CD4-positive, alpha-beta T cell (primary cell): ENCODE measurements around the gene CTBP1. TPM values are rescaled to one million over a fixed set of nuclear protein-coding genes. Genes with fewer than 3 reads are reported as not detected.

Experiments
- ATAC-seq: fragments of 200-7000 bp; cut with Tn5 transposase; one replicate; pipeline ENCODE4 v1.10.0; 2022; ENCODE audit warnings: mild to moderate bottlenecking; ENCODE audit not compliant: poor library complexity
- CTCF ChIA-PET: fragments of 350-600 bp; sonication (Branson Sonifier 250); formaldehyde crosslinking; loops from one replicate; lab custom pipeline; 2021; ENCODE audit warnings: antibody characterized with exemption, inconsistent platforms; lab: Charles Lee
- POLR2A ChIA-PET: fragments of 350-600 bp; sonication (Branson Sonifier 250); formaldehyde crosslinking; loops from one replicate; lab custom pipeline; 2021; ENCODE audit warnings: antibody characterized with exemption, inconsistent platforms; lab: Charles Lee
- DNase-seq, 14 experiments: peaks; one replicate each; pipeline ENCODE4 v3.0.0-alpha.2; 2013 to 2020; ENCODE audit warnings: mixed read lengths in 2 of 14
- H3K27ac ChIP-seq, 2 donors: one replicate each; pipeline versions ENCODE4 v1.5.1 to v1.7.0; 2013; ENCODE audit warnings: low read length in 2 of 2, low read depth in 1 of 2, mild to moderate bottlenecking in 1 of 2
- H3K27me3 ChIP-seq, 2 experiments: 1 replicate in 1 of 2; 2 replicates in 1 of 2; pipeline versions ENCODE4 v1.6.1 to v1.7.0; 2013; ENCODE audit warnings: low read length in 2 of 2, control low read depth in 1 of 2, mild to moderate bottlenecking in 1 of 2, moderate library complexity in 1 of 2; ENCODE audit not compliant: insufficient read depth in 2 of 2, control insufficient read depth in 1 of 2
- H3K36me3 ChIP-seq: one replicate; pipeline ENCODE4 v1.6.1; 2013; ENCODE audit warnings: low read length, control low read depth; ENCODE audit not compliant: insufficient read depth
- H3K4me1 ChIP-seq: one replicate; pipeline ENCODE4 v1.6.1; 2013; ENCODE audit warnings: low read length, control low read depth; ENCODE audit not compliant: insufficient read depth
- H3K4me3 ChIP-seq: one replicate; pipeline ENCODE4 v1.5.1; 2013; ENCODE audit warnings: mild to moderate bottlenecking, low read length, moderate library complexity
- H3K9me3 ChIP-seq, 2 experiments: 1 replicate in 1 of 2; 2 replicates in 1 of 2; pipeline versions ENCODE4 v1.6.1 to v1.7.0; 2013; ENCODE audit warnings: low read length in 2 of 2, mild to moderate bottlenecking in 2 of 2, control low read depth in 1 of 2, moderate library complexity in 1 of 2; ENCODE audit not compliant: control insufficient read depth in 1 of 2, insufficient read depth in 1 of 2
- H3K27ac Mint-ChIP-seq: one replicate; pipeline ENCODE4 v1.8.0; 2020; ENCODE audit warnings: mixed read lengths
- H3K27me3 Mint-ChIP-seq: one replicate; pipeline ENCODE4 v1.8.0; 2021; ENCODE audit warnings: mixed read lengths
- H3K36me3 Mint-ChIP-seq: one replicate; pipeline ENCODE4 v1.8.0; 2021; ENCODE audit warnings: low read depth, mixed read lengths
- H3K4me1 Mint-ChIP-seq: one replicate; pipeline ENCODE4 v1.8.0; 2021; ENCODE audit warnings: low read depth, mixed read lengths
- H3K4me3 Mint-ChIP-seq: one replicate; pipeline ENCODE4 v1.8.0; 2020; ENCODE audit warnings: mild to moderate bottlenecking, mixed read lengths
- H3K9me3 Mint-ChIP-seq: one replicate; pipeline ENCODE4 v1.8.0; 2020; ENCODE audit warnings: mixed read lengths
- intact Hi-C, 2 experiments: fragments of 100-400 bp; cut with DNase I in 1 of 2; cut with micrococcal nuclease in 1 of 2; formaldehyde crosslinking; loops; one replicate each; pipeline versions ENCODE4 v1.15.1 to v1.9.0; 2023 to 2025; cut with DNase I, micrococcal nuclease
- total RNA-seq, 174 experiments: library from RNA in 2 of 174; stranded (reverse) in 2 of 174; gene quantifications; one replicate each; pipeline ENCODE4 v1.2.3 and lab custom pipeline; 2021 to 2026
- TF ChIP-seq, protein P1 (sequence below): fragments of 200-600 bp; IDR thresholded peaks from one replicate; pipeline ENCODE4 v1.8.0; 2022; ENCODE audit warnings: antibody characterized with exemption, mild to moderate bottlenecking

CTBP1 gene
- total RNA-seq, 2 experiments from 2014 or later = 132 to 148 TPM

DNA sequence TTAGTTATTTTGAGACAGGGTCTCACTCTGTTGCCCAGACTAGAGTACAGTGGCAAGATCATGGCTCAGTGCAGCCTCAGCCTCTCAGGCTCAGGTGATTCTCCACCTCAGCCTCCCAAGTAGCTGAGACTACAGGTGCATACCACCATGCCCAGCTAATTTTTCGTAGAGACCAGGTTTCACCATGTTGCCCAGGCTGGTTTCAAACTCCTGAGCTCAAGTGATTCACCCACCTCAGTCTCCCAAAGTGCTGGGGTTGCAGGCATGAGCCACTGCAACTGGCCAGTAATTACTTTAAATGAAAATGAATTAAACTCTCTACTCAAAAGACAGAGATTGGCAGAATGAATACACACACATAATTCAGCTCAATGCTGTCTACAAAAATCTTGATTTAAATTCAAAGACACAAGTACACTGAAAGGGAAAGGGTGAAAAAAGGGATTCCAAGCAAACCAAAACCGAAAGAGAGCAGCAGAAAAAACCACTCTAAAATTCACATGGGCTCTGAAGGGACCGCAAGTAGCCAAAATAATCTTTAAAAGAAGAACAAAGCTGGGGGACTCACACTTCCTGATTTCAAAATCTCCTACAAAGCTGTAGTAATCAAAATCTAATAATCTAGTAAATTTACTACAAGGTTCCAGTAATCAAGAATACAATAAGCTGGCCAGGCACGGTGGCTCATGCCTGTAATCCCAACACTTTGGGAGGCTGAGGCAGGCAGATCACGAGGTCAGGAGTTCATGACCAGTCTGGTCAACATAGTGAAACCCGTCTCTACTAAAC is 64.8 kb downstream of the CTBP1 start:
- intact Hi-C loops = no loop called here
- Histone ChIP-seq H3K36me3 (no peaks in the 10 kb centered on the region), H3K4me1 (peaks cover 9% of the 10 kb centered on the region), H3K27ac (no peak overlapping the region), H3K9me3 (peaks cover 0 to 11% of the 10 kb centered on the region in 2 experiments), H3K4me3 (peak overlapping the region; percentile 8), H3K27me3 (no peaks in the 10 kb centered on the region)
- ATAC-seq (no peak), DNase-seq (peak in 3 of 14 experiments; percentile 33 to 67 (median 41))
- H3K27me3 Mint-ChIP-seq = no peaks in the 10 kb centered on the region
- ChIA-PET CTCF (no interaction called here), POLR2A (interaction anchor here (0.9 to 1.1 kb wide), 3 partner anchors 10 to 18 kb away, joined by 3 to 6 read pairs (median 3); partner anchors contain the start of gene SPON2)
- no peak overlapping the region for H3K27ac Mint-ChIP-seq
- peaks cover 5% of the 10 kb centered on the region for H3K9me3 Mint-ChIP-seq
- TF ChIP-seq, protein P1, sequence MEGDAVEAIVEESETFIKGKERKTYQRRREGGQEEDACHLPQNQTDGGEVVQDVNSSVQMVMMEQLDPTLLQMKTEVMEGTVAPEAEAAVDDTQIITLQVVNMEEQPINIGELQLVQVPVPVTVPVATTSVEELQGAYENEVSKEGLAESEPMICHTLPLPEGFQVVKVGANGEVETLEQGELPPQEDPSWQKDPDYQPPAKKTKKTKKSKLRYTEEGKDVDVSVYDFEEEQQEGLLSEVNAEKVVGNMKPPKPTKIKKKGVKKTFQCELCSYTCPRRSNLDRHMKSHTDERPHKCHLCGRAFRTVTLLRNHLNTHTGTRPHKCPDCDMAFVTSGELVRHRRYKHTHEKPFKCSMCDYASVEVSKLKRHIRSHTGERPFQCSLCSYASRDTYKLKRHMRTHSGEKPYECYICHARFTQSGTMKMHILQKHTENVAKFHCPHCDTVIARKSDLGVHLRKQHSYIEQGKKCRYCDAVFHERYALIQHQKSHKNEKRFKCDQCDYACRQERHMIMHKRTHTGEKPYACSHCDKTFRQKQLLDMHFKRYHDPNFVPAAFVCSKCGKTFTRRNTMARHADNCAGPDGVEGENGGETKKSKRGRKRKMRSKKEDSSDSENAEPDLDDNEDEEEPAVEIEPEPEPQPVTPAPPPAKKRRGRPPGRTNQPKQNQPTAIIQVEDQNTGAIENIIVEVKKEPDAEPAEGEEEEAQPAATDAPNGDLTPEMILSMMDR = no peak
- H3K4me3 Mint-ChIP-seq = no peak overlapping the region
- H3K4me1 Mint-ChIP-seq = peaks cover 10% of the 10 kb centered on the region
- H3K36me3 Mint-ChIP-seq = peaks cover 12% of the 10 kb centered on the region

DNA sequence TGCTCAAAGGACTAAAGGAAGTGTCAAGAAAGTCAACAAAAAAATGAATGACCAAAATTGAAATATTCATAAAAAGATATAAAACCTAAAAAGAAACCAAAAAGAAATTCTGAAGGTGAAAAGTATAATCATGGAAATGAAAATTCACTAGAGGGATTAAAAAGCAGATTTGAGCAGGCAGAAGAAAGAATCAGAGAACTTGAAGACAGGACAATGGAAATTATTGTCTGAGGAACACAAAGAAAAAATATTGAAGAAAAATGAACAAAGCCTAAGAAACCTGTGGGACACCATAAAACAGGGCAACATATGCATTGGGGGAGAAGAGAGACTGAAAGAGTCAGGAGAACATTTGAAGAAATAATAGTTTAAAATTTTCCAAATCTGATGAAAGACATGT is 66.6 kb downstream of the CTBP1 start:
- DNase-seq = no peak
- H3K4me3 Mint-ChIP-seq = no peak overlapping the region
- Histone ChIP-seq H3K36me3 (no peaks in the 10 kb centered on the region), H3K9me3 (peaks cover 0 to 11% of the 10 kb centered on the region in 2 experiments), H3K4me1 (peaks cover 25% of the 10 kb centered on the region), H3K27me3 (no peaks in the 10 kb centered on the region), H3K4me3 (no peak overlapping the region), H3K27ac (no peak overlapping the region)
- H3K27ac Mint-ChIP-seq = no peak overlapping the region
- POLR2A ChIA-PET = interaction anchor here (0.7 kb wide), 1 partner anchor 18 kb away, joined by 3 read pairs; no protein-coding TSS in a partner anchor
- CTCF ChIA-PET = no interaction called here
- H3K36me3 Mint-ChIP-seq = peaks cover 12% of the 10 kb centered on the region
- TF ChIP-seq, protein P1 = no peak
- no peak for ATAC-seq
- H3K4me1 Mint-ChIP-seq = peaks cover 9% of the 10 kb centered on the region
- intact Hi-C loops = no loop called here
- no peaks in the 10 kb centered on the region for H3K27me3 Mint-ChIP-seq
- peaks cover 5% of the 10 kb centered on the region for H3K9me3 Mint-ChIP-seq

DNA sequence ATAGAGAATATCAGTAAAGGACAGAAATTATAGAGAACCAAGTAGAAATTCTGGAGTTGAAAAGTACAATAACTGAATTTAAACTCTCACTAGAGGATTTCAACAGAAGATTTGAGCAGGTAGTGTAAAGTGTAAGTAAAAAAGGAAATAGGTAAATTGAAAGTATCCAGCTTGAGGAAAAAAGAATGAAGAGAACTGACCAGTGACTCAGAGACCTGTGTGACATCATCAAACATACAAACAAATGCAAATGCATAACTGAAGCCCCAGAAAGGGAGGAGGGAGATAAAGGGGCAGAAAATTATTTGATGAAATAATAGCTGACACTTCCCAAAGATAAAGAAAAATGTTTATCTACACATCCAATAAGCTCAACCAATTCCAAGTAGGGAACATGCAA is 68.3 kb downstream of the CTBP1 start:
- H3K4me1 ChIP-seq = peaks cover 30% of the 10 kb centered on the region
- H3K4me3 ChIP-seq = no peak overlapping the region
- no peak overlapping the region for H3K4me3 Mint-ChIP-seq
- H3K9me3 Mint-ChIP-seq = peaks cover 5% of the 10 kb centered on the region
- no peak overlapping the region for H3K27ac Mint-ChIP-seq
- H3K27me3 ChIP-seq = no peaks in the 10 kb centered on the region
- peaks cover 12% of the 10 kb centered on the region for H3K36me3 Mint-ChIP-seq
- ChIA-PET CTCF (interaction anchor here (0.5 kb wide), 1 partner anchor 19 kb away, joined by 3 read pairs; no protein-coding TSS in a partner anchor), POLR2A (no interaction called here)
- H3K9me3 ChIP-seq = peaks cover 0 to 11% of the 10 kb centered on the region in 2 experiments
- intact Hi-C loops = no loop called here
- TF ChIP-seq, protein P1 = no peak
- H3K27me3 Mint-ChIP-seq = no peaks in the 10 kb centered on the region
- no peaks in the 10 kb centered on the region for H3K36me3 ChIP-seq
- ATAC-seq (no peak), DNase-seq (no peak)
- H3K27ac ChIP-seq = no peak overlapping the region
- peaks cover 10% of the 10 kb centered on the region for H3K4me1 Mint-ChIP-seq
